K562 (cell line): Measurements from ENCODE around the gene SLC25A15. TPM values are rescaled to one million over a fixed set of nuclear protein-coding genes. Genes with fewer than 3 reads are reported as not detected.

Experiments
- ATAC-seq: fragments of 200-7000 bp; cut with Tn5 transposase; 3 replicates; pipeline ENCODE4 v1.9.1; 2020; ENCODE audit warnings: moderate library complexity
- BruUV-seq: library from RNA; stranded (reverse); fragments of 400-500 nt; replicated peaks from 2 replicates; lab custom pipeline; 2021; lab: Mats Ljungman, UMichigan
- CTCF ChIA-PET: fragments of 300-600 bp; formaldehyde crosslinking; extraction: SDS; loops from one replicate; lab custom pipeline; 2021; ENCODE audit warnings: low intra/inter-chr PET ratio; lab: Yijun Ruan, JAX
- POLR2A ChIA-PET: fragments of 300-600, 350-650 bp; sonication (Branson Sonifier 250); formaldehyde crosslinking; extraction: SDS; loops from one replicate; lab custom pipeline; 2021; ENCODE audit warnings: antibody characterized with exemption, inconsistent platforms; lab: Yijun Ruan, JAX
- DNase-seq, 4 experiments: peaks; one replicate each; pipeline versions ENCODE4 v3.0.0 to v3.0.0-alpha.2; 2011 to 2018; ENCODE audit warnings: low spot score in 3 of 4, mixed read lengths in 3 of 4; ENCODE audit errors: extremely low read depth in 1 of 4
- FAIRE-seq: peaks from 2 replicates; lab custom pipeline; 2011; peaks lifted over from hg19 to GRCh38; lab: Jason Lieb, UNC
- H2AFZ ChIP-seq: 2 replicates; pipeline ENCODE4 v1.6.0; 2011; ENCODE audit warnings: low read depth, low read length, control low read depth, inconsistent platforms
- H3K27ac ChIP-seq: fragments of 200-600 bp; 3 replicates; pipeline ENCODE4 v1.8.0; 2011; ENCODE audit warnings: low read depth, mild to moderate bottlenecking, control low read depth, inconsistent platforms, low read length, moderate library complexity, mixed read lengths; ENCODE audit errors: extremely low read depth
- H3K27me3 ChIP-seq, 2 experiments: fragments of 300-600 bp in 1 of 2; 2 replicates in 1 of 2; 3 replicates in 1 of 2; pipeline versions ENCODE4 v1.6.0 to v1.8.0; 2011; ENCODE audit warnings: inconsistent platforms in 2 of 2, low read length in 2 of 2, mild to moderate bottlenecking in 1 of 2, mixed read lengths in 1 of 2, moderate library complexity in 1 of 2; ENCODE audit not compliant: control insufficient read depth in 2 of 2, insufficient read depth in 2 of 2
- H3K36me3 ChIP-seq: fragments of 300-600 bp; 3 replicates; pipeline ENCODE4 v1.8.0; 2011; ENCODE audit warnings: mild to moderate bottlenecking, low read length, inconsistent platforms; ENCODE audit not compliant: control insufficient read depth, insufficient read depth
- H3K4me1 ChIP-seq, 2 experiments: fragments of 200-600 bp in 1 of 2; replicated peaks in 1 of 2; 2 replicates in 1 of 2; 3 replicates in 1 of 2; pipeline versions ENCODE4 v1.5.1 to v1.8.0; 2011; ENCODE audit warnings: inconsistent platforms in 2 of 2, low read length in 2 of 2, mild to moderate bottlenecking in 1 of 2, mixed read lengths in 1 of 2, moderate library complexity in 1 of 2; ENCODE audit not compliant: control insufficient read depth in 2 of 2, insufficient read depth in 2 of 2
- H3K4me2 ChIP-seq: 2 replicates; pipeline ENCODE4 v1.6.1; 2011; ENCODE audit warnings: low read length, control low read depth, inconsistent platforms, mixed read lengths; ENCODE audit not compliant: insufficient read depth
- H3K4me3 ChIP-seq: fragments of 200-600 bp; sonication (generic), shearing (Covaris generic); 2 replicates; pipeline ENCODE4 v1.5.1; 2016; ENCODE audit warnings: control low read depth, inconsistent platforms
- H3K79me2 ChIP-seq: fragments of 200-600 bp; 3 replicates; pipeline ENCODE4 v1.8.0; 2011; ENCODE audit warnings: low read length, inconsistent platforms; ENCODE audit not compliant: control insufficient read depth, insufficient read depth
- H3K9ac ChIP-seq, 2 experiments: 2 replicates each; pipeline versions ENCODE4 v1.6.0 to v1.6.1; 2011; ENCODE audit warnings: low read depth in 2 of 2, low read length in 2 of 2, control low read depth in 1 of 2, inconsistent platforms in 1 of 2, mild to moderate bottlenecking in 1 of 2, mixed read lengths in 1 of 2; ENCODE audit not compliant: insufficient read depth in 1 of 2
- H3K9me1 ChIP-seq: one replicate; pipeline ENCODE4 v1.6.0; 2011; ENCODE audit warnings: inconsistent platforms, mild to moderate bottlenecking, low read length, moderate library complexity; ENCODE audit not compliant: control insufficient read depth, insufficient read depth
- H3K9me3 ChIP-seq: replicated peaks from 2 replicates; pipeline ENCODE4 v1.5.1; 2011; ENCODE audit warnings: low read depth, low read length, inconsistent platforms; ENCODE audit not compliant: control insufficient read depth, insufficient read depth
- H4K20me1 ChIP-seq: replicated peaks from 2 replicates; pipeline ENCODE4 v1.6.1; 2011; ENCODE audit warnings: low read length, inconsistent platforms, mixed read lengths; ENCODE audit not compliant: control insufficient read depth, insufficient read depth
- C11orf30 ChIP-seq: fragments of 450-650 bp; IDR thresholded peaks from 2 replicates; pipeline ENCODE4 v1.6.1; 2016; ENCODE audit warnings: low read depth, mild to moderate bottlenecking
- CREB1 ChIP-seq, 2 experiments: sonication (generic) in 1 of 2; formaldehyde crosslinking in 1 of 2; IDR thresholded peaks; 2 replicates each; pipeline versions ENCODE4 v1.6.1 to v1.8.0; 2012 to 2022; ENCODE audit warnings: inconsistent platforms in 1 of 2, mild to moderate bottlenecking in 1 of 2, missing genetic modification reagents in 1 of 2, moderate library complexity in 1 of 2
- ESRRB ChIP-seq: fragments of 250-450 bp; sonication (Bioruptor Pico); IDR thresholded peaks from 2 replicates; pipeline ENCODE4 v1.5.0; 2020; ENCODE audit warnings: mild to moderate bottlenecking, moderate library complexity, borderline replicate concordance
- NR4A1 ChIP-seq, 2 experiments: fragments of 250-450 bp in 1 of 2; fragments of 450-650 bp in 1 of 2; sonication (Bioruptor Pico) in 1 of 2; IDR thresholded peaks; 2 replicates each; pipeline versions ENCODE4 v1.4.0 to v1.6.1; 2016 to 2020; ENCODE audit warnings: mild to moderate bottlenecking in 2 of 2, missing compliant biosample characterization in 1 of 2, missing genetic modification characterization in 1 of 2, moderate library complexity in 1 of 2
- ZKSCAN3 ChIP-seq: fragments of 250-450 bp; sonication (Bioruptor Pico); IDR thresholded peaks from 2 replicates; pipeline ENCODE4 v1.4.0; 2020
- ZNF140 ChIP-seq: fragments of 250-450 bp; sonication (Bioruptor Pico); IDR thresholded peaks from 2 replicates; pipeline ENCODE4 v1.8.0; 2021; ENCODE audit warnings: moderate library complexity, mild to moderate bottlenecking, inconsistent platforms
- ZNF589 ChIP-seq: fragments of 200-800 bp; sonication (Bioruptor generic); IDR thresholded peaks from 2 replicates; pipeline ENCODE4 v1.6.1; 2016; ENCODE audit warnings: low read depth, missing genetic modification characterization, missing compliant biosample characterization
- ZNF696 ChIP-seq: fragments of 250-450 bp; sonication (Bioruptor Pico); conservative IDR thresholded peaks from 2 replicates; pipeline ENCODE4 v1.4.0; 2020; ENCODE audit warnings: mild to moderate bottlenecking, moderate library complexity
- WGBS: fragments of 100-300 bp; shearing (Covaris generic); methylation state at CpG from one replicate; pipeline ENCODE4 v1.1.6; 2016; ENCODE audit warnings: low coverage, mixed read lengths; ENCODE audit not compliant: insufficient coverage; ENCODE audit errors: missing lambda C conversion rate; 5-methylcytosine and 5-hydroxymethylcytosine counted together
- in situ Hi-C: fragments of 300-500 bp; cut with MboI; formaldehyde crosslinking; loops from 4 replicates; pipeline ENCODE4 v1.15.0; 2018; ENCODE audit warnings: inconsistent platforms, mixed read lengths
- intact Hi-C: fragments of 100-400 bp; cut with micrococcal nuclease; formaldehyde crosslinking; loops from 2 replicates; pipeline ENCODE4 v1.14.2; 2022
- polyA plus RNA-seq, 8 experiments: library from polyadenylated mRNA; depleted of rRNA in 4 of 8; stranded (reverse) in 5 of 8; unstranded in 3 of 8; fragments of >200 nt; fragmentation: Nextera tagmentation in 2 of 8; fragmentation: Illumina TruSeq in 1 of 8; extraction: Ambion mirVana in 2 of 8; extraction: Trizol in 1 of 8; gene quantifications; 2 replicates each; pipeline versions ENCODE4 v1.2.1 to v1.2.3, GENCODE V29; 2011 to 2014; ENCODE audit warnings: inconsistent platforms in 1 of 8, missing spikeins in 1 of 8
- total RNA-seq, 7 experiments: library from RNA; depleted of rRNA in 6 of 7; stranded (reverse); fragments of >200 nt in 6 of 7; fragmentation: Illumina TruSeq in 2 of 7; extraction: Trizol in 2 of 7; gene quantifications; 2 replicates each; pipeline versions ENCODE4 v1.2.1 to v1.2.3, GENCODE V29; 2011 to 2021; ENCODE audit warnings: low replicate concordance in 1 of 7

Gene SLC25A15
- total and polyA plus RNA-seq, 9 of the 15 experiments (the other 6 are each of a cell fraction or from before 2014, with no cell fraction given) = 3.5 to 30.5 (median 20.3) TPM

DNA sequence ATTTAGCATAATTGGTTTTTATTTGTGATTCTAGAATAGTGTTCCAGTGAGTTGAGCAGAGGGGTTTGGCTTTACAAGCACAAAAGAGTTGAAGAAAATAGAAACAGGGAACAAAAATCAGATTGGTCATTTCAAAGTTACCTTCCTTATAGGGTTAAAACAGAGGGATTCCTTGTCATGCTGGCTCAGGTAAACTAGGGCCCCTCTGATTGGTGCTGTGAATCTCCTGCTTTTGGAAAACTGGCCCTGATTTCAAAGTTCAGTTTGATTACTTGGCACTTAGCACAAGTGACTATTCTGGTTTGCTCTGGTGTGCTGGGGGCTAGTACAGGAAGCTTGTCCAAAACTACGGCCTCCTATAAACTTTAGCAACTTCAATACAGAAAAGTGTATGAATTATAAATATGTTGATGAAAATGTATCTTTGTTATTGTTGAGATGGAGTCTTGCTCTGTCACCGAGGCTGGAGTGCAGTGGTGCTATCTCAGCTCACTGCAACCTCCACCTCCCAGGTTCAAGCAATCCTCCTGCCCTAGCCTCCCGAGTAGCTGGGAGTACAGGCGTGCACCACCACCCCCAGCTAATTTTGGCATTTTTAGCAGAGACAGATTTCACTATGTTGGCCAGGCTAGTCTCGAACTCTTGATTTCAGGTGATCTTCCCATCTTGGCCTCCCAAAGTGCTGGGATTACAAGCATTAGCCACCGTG, 16.5 kb upstream of the SLC25A15 start:
- Histone ChIP-seq H4K20me1 (no peaks in the 10 kb centered on the region), H3K79me2 (peaks cover 24% of the 10 kb centered on the region), H3K4me3 (no peak overlapping the region), H3K9ac (no peak overlapping the region), H3K27ac (no peak overlapping the region), H3K4me2 (no peak overlapping the region), H2AFZ (no peak overlapping the region), H3K36me3 (peaks cover 4% of the 10 kb centered on the region; the same call in 1 of the 3 replicates), H3K4me1 (peaks cover 6 to 8% of the 10 kb centered on the region in 2 experiments; a peak in 4 of 5 replicates), H3K9me3 (no peaks in the 10 kb centered on the region), H3K27me3 (no peaks in the 10 kb centered on the region), H3K9me1 (no peaks in the 10 kb centered on the region)
- no TSS peak for BruUV-seq
- ATAC-seq = no peak
- intact Hi-C loops (no loop called here), in situ Hi-C loops (no loop called here)
- FAIRE-seq = no peak
- ChIA-PET POLR2A (no interaction called here), CTCF (no interaction called here)
- TF ChIP-seq ZNF696 (CRISPR knock-in tag) (no peak), NR4A1 (CRISPR knock-in tag; IDR thresholded peaks at IDR 0.05) (no peak), NR4A1 (tag; IDR thresholded peaks at IDR 0.05) (no peak), ZKSCAN3 (CRISPR knock-in tag) (no peak), ESRRB (CRISPR knock-in tag) (no peak), ZNF589 (no peak), ZNF140 (CRISPR knock-in tag) (no peak), C11orf30 (no peak), CREB1 (IDR thresholded peaks at IDR 0.05) (no peak), CREB1 (CRISPR knock-in tag; IDR thresholded peaks at IDR 0.05) (no peak)
- 69% methylated on average over 4 of the region's 6 CpGs for WGBS
- DNase-seq = no peak
